Tibial nerve (tissue), 4 donors: Measurements from ENCODE around the gene CEP112. TPM values are rescaled to one million over a fixed set of nuclear protein-coding genes. Genes with fewer than 3 reads are reported as not detected.

ENCODE experiments used
- DNase-seq, 2 donors: peaks; one replicate each; pipeline ENCODE4 v3.0.0-alpha.2; 2019; ENCODE audit warnings: low spot score in 2 of 2
- H3K27ac ChIP-seq, 4 donors: fragments of 200-600 bp; sonication (generic) in 3 of 4; one replicate each; pipeline ENCODE4 v1.5.1; 2017 to 2019; ENCODE audit warnings: mild to moderate bottlenecking in 1 of 4
- H3K27me3 ChIP-seq, 2 donors: fragments of 200-600 bp; sonication (generic) in 1 of 2; one replicate each; pipeline versions ENCODE4 v1.5.1 to v1.6.0; 2017 to 2019
- H3K36me3 ChIP-seq, 3 donors: fragments of 200-600 bp; sonication (generic); one replicate each; pipeline ENCODE4 v1.5.1; 2018 to 2019
- H3K4me1 ChIP-seq, 4 donors: fragments of 200-600 bp; sonication (generic) in 3 of 4; one replicate each; pipeline ENCODE4 v1.5.1; 2017 to 2019
- H3K4me3 ChIP-seq, 4 donors: fragments of 200-600 bp; sonication (generic) in 3 of 4; one replicate each; pipeline ENCODE4 v1.5.1; 2017 to 2019; ENCODE audit warnings: mild to moderate bottlenecking in 1 of 4, moderate library complexity in 1 of 4
- H3K9me3 ChIP-seq, 4 donors: fragments of 200-600 bp; sonication (generic) in 3 of 4; one replicate each; pipeline ENCODE4 v1.5.1; 2017 to 2019
- EP300 ChIP-seq, 2 donors: sonication (generic); formaldehyde crosslinking; IDR thresholded peaks; one replicate each; pipeline ENCODE4 v1.6.1; 2017; ENCODE audit warnings: antibody characterized with exemption in 2 of 2, mild to moderate bottlenecking in 1 of 2
- POLR2A ChIP-seq, 2 donors: fragments of 450-650 bp; IDR thresholded peaks; one replicate each; pipeline ENCODE4 v1.6.1; 2017; ENCODE audit warnings: antibody characterized with exemption in 2 of 2, mild to moderate bottlenecking in 2 of 2, moderate library complexity in 2 of 2
- WGBS, 2 donors: methylation state at CpG; one replicate each; pipeline ENCODE4 v1.1.5; 2018; 5-methylcytosine and 5-hydroxymethylcytosine counted together
- total RNA-seq, 4 donors: library from RNA; depleted of rRNA; stranded (reverse); fragments of >200 nt; gene quantifications; one replicate each; pipeline ENCODE4 v1.1.0, GENCODE V29; 2016
- TF ChIP-seq, protein P1 (sequence below), 5 experiments: fragments of 200-600 bp in 3 of 5; fragments of 450-650 bp in 2 of 5; sonication (generic) in 3 of 5; IDR thresholded peaks; one replicate each; pipeline ENCODE4 v1.5.1; 2016 to 2019; ENCODE audit warnings: antibody characterized with exemption in 5 of 5, mild to moderate bottlenecking in 3 of 5, moderate library complexity in 2 of 5

CEP112 gene
- total RNA-seq, 4 donors from 2014 or later = 26.0 to 46.8 (median 34.2) TPM

DNA sequence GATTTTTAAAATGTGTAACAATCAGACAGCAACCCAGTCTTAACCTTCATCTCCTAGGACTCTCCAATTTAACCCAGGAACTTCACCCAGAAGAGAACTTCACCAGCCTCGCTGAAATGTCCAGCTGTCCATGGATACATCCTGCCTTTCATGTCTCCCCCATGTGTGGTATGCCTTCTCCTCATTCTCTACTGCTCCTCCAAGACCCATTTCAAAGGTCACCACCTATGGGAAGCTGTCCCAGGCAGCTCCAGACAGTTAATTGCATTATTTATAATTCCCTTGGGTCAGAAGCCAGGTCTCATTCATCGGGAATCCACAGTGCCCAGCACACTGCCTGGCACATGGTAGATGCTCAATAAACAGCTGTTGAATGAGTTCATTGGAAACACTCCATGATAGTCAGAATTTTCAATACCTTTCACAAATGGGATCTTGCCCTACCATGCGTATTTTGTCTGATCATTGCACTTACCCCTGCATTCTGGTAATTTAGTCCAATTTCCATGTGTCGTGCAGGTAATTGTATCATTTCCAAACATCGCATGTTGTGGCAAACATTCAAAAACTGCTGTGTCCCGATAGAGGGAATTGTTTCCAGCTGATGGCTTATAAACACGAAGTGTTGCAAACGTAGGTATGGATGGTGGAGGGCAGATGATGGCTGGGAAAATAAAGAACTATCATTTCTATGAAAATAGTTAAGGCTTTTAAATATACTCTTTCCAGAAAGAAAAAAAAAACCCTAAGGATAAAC, 28.3 kb upstream of the CEP112 start:
- no peaks in the 10 kb centered on the region for H3K9me3 ChIP-seq
- no peak for TF ChIP-seq EP300 (IDR thresholded peaks at IDR 0.05)
- TF ChIP-seq POLR2A (IDR thresholded peaks at IDR 0.05) = no peak
- TF ChIP-seq, protein P1, sequence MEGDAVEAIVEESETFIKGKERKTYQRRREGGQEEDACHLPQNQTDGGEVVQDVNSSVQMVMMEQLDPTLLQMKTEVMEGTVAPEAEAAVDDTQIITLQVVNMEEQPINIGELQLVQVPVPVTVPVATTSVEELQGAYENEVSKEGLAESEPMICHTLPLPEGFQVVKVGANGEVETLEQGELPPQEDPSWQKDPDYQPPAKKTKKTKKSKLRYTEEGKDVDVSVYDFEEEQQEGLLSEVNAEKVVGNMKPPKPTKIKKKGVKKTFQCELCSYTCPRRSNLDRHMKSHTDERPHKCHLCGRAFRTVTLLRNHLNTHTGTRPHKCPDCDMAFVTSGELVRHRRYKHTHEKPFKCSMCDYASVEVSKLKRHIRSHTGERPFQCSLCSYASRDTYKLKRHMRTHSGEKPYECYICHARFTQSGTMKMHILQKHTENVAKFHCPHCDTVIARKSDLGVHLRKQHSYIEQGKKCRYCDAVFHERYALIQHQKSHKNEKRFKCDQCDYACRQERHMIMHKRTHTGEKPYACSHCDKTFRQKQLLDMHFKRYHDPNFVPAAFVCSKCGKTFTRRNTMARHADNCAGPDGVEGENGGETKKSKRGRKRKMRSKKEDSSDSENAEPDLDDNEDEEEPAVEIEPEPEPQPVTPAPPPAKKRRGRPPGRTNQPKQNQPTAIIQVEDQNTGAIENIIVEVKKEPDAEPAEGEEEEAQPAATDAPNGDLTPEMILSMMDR (IDR thresholded peaks at IDR 0.05) = no peak
- WGBS, 2 donors = 72 to 78% methylated on average over 8 of the region's 8 CpGs
- H3K36me3 ChIP-seq = no peaks in the 10 kb centered on the region
- no peak overlapping the region for H3K27ac ChIP-seq
- H3K4me1 ChIP-seq = no peaks in the 10 kb centered on the region
- DNase-seq = no peak
- no peak overlapping the region for H3K4me3 ChIP-seq
- H3K27me3 ChIP-seq = no peaks in the 10 kb centered on the region

- 78 to 91% methylated on average over 3 of the region's 3 CpGs for WGBS, 2 donors
- Histone ChIP-seq H3K27ac (no peak overlapping the region), H3K36me3 (no peaks in the 10 kb centered on the region), H3K4me1 (no peaks in the 10 kb centered on the region), H3K4me3 (no peak overlapping the region), H3K9me3 (no peaks in the 10 kb centered on the region), H3K27me3 (no peaks in the 10 kb centered on the region)
- DNase-seq = no peak
- TF ChIP-seq, protein P1 (IDR thresholded peaks at IDR 0.05) = no peak
- TF ChIP-seq POLR2A (IDR thresholded peaks at IDR 0.05) = no peak
- TF ChIP-seq EP300 (IDR thresholded peaks at IDR 0.05) = no peak
Measured at GRCh38 chr17:66215529-66215911, 23.6 kb upstream of the CEP112 start.

DNA sequence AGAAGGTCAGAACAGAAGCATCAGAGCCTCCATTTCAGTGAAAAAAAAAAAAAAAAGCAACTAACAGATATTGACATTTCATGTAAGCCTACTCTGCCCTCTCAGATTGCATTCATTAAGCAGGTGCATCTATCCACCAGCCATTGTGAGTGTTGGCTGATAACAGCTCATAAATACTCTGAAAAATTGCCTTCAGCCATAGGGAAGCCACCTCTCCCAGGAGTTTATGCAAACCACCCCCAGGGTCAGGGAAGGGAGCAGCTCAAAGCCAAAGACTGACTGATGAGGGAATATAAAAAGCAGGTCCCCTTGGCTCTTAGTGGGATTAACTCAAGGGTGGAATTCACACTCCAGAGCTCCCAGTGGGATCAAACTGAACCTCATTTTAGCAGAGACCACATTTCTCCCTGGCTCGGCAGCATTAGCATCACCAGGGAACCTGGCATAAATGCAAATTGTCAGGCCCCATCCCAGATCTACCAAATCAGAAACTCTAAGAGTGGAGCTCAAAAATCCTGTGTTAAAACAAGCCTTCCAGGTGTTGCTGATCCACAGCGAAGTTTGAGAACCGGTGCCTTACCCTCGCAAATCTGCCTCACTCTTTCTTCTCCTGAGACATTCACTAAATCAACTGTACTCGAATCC, 23.1 kb upstream of the CEP112 start:
- Histone ChIP-seq H3K9me3 (no peaks in the 10 kb centered on the region), H3K27me3 (no peaks in the 10 kb centered on the region), H3K4me1 (no peaks in the 10 kb centered on the region), H3K4me3 (no peak overlapping the region), H3K36me3 (no peaks in the 10 kb centered on the region), H3K27ac (no peak overlapping the region)
- TF ChIP-seq POLR2A (IDR thresholded peaks at IDR 0.05) (no peak), EP300 (IDR thresholded peaks at IDR 0.05) (no peak)
- TF ChIP-seq, protein P1 (IDR thresholded peaks at IDR 0.05) = no peak
- WGBS, 2 donors = 71 to 86% methylated on average over 5 of the region's 5 CpGs
- DNase-seq = no peak

- H3K36me3 ChIP-seq = no peaks in the 10 kb centered on the region
- H3K27ac ChIP-seq = no peak overlapping the region
- 86 to 88% methylated on average over 9 of the region's 9 CpGs for WGBS, 2 donors
- no peaks in the 10 kb centered on the region for H3K27me3 ChIP-seq
- H3K9me3 ChIP-seq = peaks cover 0 to 5% (median 0%) of the 10 kb centered on the region in 4 donors
- H3K4me3 ChIP-seq = no peak overlapping the region
- no peak for DNase-seq
- TF ChIP-seq, protein P1 (IDR thresholded peaks at IDR 0.05) = no peak
- TF ChIP-seq EP300 (IDR thresholded peaks at IDR 0.05) = no peak
- TF ChIP-seq POLR2A (IDR thresholded peaks at IDR 0.05) = no peak
- no peaks in the 10 kb centered on the region for H3K4me1 ChIP-seq
Measured at GRCh38 chr17:66211047-66211810, 19.3 kb upstream of the CEP112 start.

- no peaks in the 10 kb centered on the region for H3K36me3 ChIP-seq
- TF ChIP-seq, protein P1 (IDR thresholded peaks at IDR 0.05) = no peak
- TF ChIP-seq EP300 (IDR thresholded peaks at IDR 0.05) (no peak), POLR2A (IDR thresholded peaks at IDR 0.05) (no peak)
Measured at GRCh38 chr17:66210208-66210574, 18.3 kb upstream of the CEP112 start.

More at GRCh38 chr17:66210208-66210574, 18.3 kb upstream of the CEP112 start:
- DNase-seq = no peak
- no peak overlapping the region for H3K27ac ChIP-seq
- WGBS, 2 donors = 90 to 91% methylated on average over 2 of the region's 2 CpGs
- no peak overlapping the region for H3K4me3 ChIP-seq
- H3K9me3 ChIP-seq = peaks cover 0 to 5% (median 0%) of the 10 kb centered on the region in 4 donors
- no peaks in the 10 kb centered on the region for H3K27me3 ChIP-seq
- H3K4me1 ChIP-seq = no peaks in the 10 kb centered on the region
